ENCODE data around the gene SEC24C.

Gene SEC24C

GRCh38 chr10:73814896-73815718 is 70.9 kb downstream of the SEC24C start:
- no peak for DNase-seq

DNA sequence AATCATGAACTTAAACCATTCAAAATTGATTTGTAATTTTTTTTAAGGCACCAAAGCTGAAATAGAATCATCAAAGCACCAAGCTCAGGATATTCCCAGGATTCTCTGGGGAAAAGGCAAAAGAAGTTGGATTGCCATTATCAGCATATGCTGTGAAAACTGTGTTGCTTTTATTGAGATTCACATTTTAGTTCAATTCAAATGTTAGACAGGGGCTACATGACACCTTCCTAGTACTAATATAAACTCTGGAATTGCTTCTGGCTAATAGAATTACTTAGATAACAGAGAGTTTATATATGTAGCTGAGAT is 71.5 kb downstream of the SEC24C start:
- no peak for DNase-seq

- no peak for DNase-seq
Measured at GRCh38 chr10:73816917-73817729, 73.0 kb downstream of the SEC24C start.

DNA sequence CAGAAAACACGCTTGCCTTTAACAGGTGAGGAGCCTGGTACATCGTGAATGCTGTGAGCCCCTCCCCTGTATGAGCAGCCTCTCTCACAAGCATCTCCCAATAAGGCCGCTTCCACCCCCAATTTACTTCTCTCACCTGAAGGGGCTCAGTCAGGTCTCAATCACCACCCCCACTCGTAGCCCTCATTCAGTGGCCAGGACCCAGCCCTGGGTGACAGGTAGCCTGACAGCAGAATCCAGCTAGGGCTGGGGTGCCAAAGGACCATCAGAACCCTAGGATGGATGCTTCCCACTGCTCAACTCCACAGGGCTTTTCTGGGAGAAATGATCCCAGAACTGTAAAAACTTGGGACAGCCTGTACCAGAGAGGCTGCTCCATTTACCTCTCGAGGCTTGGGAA is 73.7 kb downstream of the SEC24C start:
- no peak for DNase-seq

DNA sequence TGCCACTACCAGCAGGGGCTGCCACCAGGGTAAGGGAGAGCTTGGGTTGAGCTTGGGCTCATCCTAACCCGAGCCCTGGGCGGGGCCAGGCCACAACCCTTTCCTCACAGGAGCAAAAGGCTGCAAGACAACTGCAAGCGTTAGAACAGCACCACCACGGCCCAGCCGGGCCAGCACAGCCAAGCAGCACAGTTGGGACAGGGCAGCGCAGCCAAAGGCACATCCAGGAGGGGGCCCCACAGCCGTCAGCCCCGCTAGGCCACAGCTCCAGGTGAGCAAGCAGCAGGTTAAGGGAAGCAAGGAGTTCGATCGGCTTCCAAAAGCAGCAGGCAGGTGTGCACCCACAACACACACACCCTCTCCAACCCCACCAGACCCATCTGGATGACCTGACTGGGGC is 74.2 kb downstream of the SEC24C start:
- DNase-seq, result no peak

- no peak for DNase-seq
Measured at GRCh38 chr10:73819081-73819480, 74.9 kb downstream of the SEC24C start.

GRCh38 chr10:73819513-73820093 is 75.4 kb downstream of the SEC24C start:
- DNase-seq, result no peak
